GM12801 (cell line): ENCODE data around the gene ITGA1.

Experiments used
- TF ChIP-seq, protein P1 (sequence below): IDR thresholded peaks from one replicate; pipeline ENCODE4 v1.5.1; 2011; ENCODE audit warnings: control low read depth; ENCODE audit not compliant: insufficient read length; ENCODE audit errors: extremely low read depth

The ITGA1 gene

DNA sequence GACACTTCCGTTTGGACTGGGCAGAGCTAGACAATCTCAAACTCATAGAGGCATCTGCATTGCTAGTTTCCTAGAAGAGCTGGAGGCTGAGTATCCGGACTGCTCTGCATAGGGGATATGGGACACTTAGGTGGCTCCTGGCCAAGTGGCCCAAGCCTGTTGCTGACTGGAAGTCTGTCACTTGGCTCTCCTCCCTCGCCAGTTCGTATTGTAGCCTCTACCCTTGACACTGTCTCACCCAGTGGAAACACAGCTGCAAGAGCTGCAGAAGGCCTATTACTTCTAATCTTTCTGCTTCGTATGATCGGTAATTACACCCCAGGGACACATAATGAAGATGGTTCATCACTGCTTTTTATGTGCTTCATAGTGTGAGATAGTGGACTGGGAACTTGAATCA is 34.7 kb downstream of the ITGA1 start:
- TF ChIP-seq, protein P1, sequence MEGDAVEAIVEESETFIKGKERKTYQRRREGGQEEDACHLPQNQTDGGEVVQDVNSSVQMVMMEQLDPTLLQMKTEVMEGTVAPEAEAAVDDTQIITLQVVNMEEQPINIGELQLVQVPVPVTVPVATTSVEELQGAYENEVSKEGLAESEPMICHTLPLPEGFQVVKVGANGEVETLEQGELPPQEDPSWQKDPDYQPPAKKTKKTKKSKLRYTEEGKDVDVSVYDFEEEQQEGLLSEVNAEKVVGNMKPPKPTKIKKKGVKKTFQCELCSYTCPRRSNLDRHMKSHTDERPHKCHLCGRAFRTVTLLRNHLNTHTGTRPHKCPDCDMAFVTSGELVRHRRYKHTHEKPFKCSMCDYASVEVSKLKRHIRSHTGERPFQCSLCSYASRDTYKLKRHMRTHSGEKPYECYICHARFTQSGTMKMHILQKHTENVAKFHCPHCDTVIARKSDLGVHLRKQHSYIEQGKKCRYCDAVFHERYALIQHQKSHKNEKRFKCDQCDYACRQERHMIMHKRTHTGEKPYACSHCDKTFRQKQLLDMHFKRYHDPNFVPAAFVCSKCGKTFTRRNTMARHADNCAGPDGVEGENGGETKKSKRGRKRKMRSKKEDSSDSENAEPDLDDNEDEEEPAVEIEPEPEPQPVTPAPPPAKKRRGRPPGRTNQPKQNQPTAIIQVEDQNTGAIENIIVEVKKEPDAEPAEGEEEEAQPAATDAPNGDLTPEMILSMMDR = no peak

DNA sequence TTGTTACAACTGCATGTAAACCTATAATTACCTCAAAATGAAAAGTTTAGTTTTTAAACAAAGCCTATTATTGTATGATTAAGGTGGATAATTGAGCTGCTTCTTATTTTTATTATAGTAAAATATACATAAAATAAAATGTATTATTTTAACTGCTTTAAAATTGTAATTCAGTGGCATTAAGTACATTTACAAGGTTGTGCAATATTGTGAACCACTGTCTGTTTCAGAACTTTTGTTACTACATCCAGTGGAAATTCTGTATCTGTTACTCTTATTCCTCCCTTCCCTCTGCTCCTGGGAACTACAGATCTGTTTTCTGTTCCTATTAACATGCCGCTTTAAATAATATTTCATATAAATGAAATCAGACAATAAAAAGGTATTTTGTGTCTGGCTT is 37.1 kb downstream of the ITGA1 start:
- TF ChIP-seq, protein P1 = no peak

DNA sequence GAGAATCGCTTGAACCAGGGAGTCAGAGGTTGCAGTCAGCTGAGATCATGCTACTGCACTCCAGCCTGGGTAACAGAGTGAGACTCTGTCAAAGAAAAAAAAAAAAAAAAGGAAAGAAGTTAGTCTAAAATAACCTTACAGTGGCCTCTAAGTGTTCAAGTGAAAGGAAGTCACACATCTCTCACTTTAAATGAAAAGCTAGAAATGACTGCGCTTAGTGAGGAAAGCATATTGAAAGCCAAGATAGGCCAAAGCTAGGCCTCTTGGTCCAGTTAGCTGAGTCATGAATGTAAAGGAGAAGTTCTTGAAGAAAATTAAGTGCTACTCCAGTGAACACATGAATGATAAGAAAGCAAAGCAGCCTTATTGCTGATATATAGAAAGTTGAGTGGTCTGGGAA is 38.1 kb downstream of the ITGA1 start:
- TF ChIP-seq, protein P1 = no peak

DNA sequence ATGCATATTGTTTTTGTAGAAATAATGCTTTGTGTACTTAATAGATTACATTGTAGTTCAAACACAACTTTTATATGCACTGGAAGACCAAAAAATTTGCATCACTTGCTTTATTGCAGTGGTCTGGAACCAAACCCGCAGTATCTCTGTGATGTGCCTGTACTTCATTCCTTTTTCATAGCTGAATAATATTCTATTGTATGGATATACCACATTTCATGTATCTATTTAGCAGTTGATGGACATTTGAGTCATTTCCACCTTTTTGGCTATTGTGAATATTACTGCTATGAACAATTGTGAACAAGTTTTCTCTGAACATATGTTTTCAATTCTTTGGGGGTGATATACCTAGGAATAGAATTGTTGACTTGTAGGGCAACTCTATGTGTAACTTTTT is 40.1 kb downstream of the ITGA1 start:
- TF ChIP-seq, protein P1 = no peak

DNA sequence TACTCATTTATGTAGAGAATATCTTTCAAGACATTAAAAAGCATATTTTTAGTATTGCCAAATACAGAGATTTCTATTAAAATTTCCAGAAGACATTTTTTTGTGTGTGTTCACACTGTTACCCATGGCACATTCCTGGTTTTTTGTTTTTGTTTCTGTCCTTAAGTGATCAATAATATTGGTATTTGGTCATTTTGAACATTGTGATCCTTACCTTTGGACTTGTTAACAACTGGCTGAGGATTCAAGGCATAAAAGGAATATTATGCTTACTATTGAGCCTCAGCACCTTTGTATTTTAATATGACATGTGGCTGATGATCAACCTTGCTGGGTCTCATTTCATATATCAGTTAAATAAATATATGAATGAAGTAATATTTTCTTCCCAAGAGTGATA is 41.9 kb downstream of the ITGA1 start:
- TF ChIP-seq, protein P1 = no peak

DNA sequence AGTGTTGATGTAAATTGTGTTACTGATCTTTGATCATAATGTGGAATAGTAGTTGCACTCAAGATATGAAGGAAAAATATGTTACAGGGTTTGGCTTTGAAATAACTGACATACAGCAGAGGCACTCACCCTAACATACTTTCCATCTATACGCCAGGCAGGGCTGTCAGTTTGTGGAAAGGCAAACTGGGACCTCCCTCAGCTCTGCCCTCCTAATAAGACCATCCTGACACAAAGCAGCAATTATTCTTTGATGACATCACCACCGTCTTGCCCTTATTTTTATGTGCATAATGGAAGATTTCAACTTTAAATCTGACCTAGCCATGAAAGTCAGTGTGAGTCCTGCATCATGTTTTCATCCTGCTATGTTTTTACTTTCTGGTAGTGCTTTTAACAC is 42.9 kb downstream of the ITGA1 start:
- TF ChIP-seq, protein P1 = no peak

DNA sequence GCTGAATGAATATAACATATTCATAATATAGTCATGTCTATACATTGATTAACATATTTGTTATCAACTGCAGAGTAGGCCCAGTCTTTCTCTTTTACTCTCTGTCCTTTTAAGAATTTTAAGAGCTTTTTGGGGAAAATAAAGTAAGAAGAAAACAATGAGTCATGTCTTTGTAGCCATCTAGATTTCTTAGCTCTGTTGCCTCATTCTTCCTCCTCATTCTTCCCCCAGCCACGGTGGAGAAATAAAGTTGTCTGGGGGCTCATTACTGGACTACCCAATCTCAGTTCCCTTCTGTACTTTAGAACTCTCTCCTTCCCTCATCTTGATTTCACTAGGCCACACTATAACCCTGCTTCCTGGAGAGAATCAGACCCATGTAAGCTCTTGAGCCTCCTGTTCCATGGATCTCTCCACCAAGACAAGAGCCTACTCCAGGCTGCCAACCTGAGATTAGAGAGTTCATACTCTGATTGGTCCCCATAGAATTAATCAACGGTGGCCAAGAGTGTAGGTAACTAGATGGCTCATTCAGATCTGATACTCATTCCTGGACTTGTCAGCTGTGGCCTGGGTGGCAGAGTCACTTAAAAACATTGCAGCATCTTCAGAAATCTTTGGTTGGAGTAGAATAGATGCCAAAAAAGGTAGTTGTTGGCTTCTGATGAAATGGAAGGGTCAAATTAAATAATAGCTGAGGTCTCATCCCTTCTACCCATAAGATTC is 44.2 kb downstream of the ITGA1 start:
- TF ChIP-seq, protein P1 = no peak

DNA sequence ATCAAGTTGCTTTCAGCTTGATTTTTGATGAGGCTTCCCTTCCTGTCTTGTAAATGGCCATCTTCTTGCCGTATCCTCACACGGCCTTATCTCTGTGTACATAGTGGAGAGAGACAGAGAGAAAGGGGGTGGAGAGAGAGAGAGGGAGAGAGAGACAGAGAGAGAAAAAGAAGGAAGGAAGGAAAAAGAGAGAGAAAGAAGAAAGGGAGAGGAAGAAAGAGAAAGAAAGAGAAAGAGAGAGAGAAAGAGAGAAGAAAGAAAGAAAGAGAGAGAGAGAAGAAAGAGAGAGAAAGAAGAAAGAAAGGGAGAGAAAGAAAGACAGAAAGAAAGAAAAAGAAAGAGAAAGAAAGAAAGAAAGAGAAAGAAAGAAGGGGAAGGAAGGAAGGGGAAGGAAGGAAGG is 46.6 kb downstream of the ITGA1 start:
- TF ChIP-seq, protein P1 = no peak
